ENCODE results near the gene SLC26A1. TPM values are rescaled to one million over a fixed set of nuclear protein-coding genes. Genes with fewer than 3 reads are reported as not detected.

SLC26A1 gene
- total RNA-seq, 1 experiment from 2014 or later = 0.09 TPM

DNA sequence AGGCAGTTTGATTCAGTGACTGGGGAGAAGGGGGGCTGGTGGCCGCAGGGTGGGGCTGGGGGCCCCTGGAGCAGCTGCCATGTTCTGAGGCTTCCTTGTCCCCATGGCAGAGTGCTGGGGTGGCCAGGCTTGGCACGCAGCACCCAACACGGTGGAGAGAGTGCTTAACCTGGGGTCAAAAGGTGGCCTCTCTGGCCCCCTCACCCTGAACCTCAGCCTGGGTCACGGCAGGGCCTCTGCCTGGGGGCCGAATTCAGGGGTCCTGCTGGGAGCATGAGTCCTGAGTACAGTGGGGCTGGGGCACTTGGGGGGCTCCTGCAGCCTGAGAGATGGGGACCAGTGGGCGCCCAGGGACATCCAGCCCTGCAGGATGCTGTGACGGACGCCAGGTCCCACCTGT is 38.1 kb upstream of the SLC26A1 start:
- H2AK5ac ChIP-seq (ENCODE audit: insufficient read length, low read length) = no peak overlapping the region
- no peak overlapping the region for H3K56ac ChIP-seq (ENCODE audit: insufficient read length, low read depth, low read length)
- H3K4me1 ChIP-seq (ENCODE audit: insufficient read depth, low read length) = no peaks in the 10 kb centered on the region
- H3K23me2 ChIP-seq (ENCODE audit: insufficient read length, low read depth, low read length, poor library complexity, severe bottlenecking) = no peaks in the 10 kb centered on the region
- no peak overlapping the region for H2BK5ac ChIP-seq (ENCODE audit: insufficient read length, low read length)
- Mint-ChIP-seq H3K4me1 (no peaks in the 10 kb centered on the region), H3K27me3 (ENCODE audit: low read depth) (no peaks in the 10 kb centered on the region), H3K36me3 (ENCODE audit: insufficient read depth in 1 of 3, low read depth in 3 of 3) (no peaks in the 10 kb centered on the region), H3K27ac (no peak overlapping the region), H3K9me3 (no peaks in the 10 kb centered on the region), H3K4me3 (no peak overlapping the region)
- no peaks in the 10 kb centered on the region for H3K27me3 ChIP-seq (ENCODE audit: insufficient read depth, low read length)
- H4K5ac ChIP-seq (ENCODE audit: insufficient read length, low read depth, low read length) = no peak overlapping the region
- no peak overlapping the region for H2BK12ac ChIP-seq (ENCODE audit: insufficient read length, low read depth, low read length)
- H3K9ac ChIP-seq (ENCODE audit: extremely low read depth, insufficient read length, low read length) = no peak overlapping the region
- no peak overlapping the region for H3K4ac ChIP-seq (ENCODE audit: low read depth, low read length)
- H3K79me2 ChIP-seq (ENCODE audit: insufficient read depth, low read length) = no peaks in the 10 kb centered on the region
- DNase-seq = no peak
- H3K79me1 ChIP-seq (ENCODE audit: insufficient read depth, low read depth, low read length, poor library complexity, severe bottlenecking) = no peaks in the 10 kb centered on the region
- TF ChIP-seq, protein P1, sequence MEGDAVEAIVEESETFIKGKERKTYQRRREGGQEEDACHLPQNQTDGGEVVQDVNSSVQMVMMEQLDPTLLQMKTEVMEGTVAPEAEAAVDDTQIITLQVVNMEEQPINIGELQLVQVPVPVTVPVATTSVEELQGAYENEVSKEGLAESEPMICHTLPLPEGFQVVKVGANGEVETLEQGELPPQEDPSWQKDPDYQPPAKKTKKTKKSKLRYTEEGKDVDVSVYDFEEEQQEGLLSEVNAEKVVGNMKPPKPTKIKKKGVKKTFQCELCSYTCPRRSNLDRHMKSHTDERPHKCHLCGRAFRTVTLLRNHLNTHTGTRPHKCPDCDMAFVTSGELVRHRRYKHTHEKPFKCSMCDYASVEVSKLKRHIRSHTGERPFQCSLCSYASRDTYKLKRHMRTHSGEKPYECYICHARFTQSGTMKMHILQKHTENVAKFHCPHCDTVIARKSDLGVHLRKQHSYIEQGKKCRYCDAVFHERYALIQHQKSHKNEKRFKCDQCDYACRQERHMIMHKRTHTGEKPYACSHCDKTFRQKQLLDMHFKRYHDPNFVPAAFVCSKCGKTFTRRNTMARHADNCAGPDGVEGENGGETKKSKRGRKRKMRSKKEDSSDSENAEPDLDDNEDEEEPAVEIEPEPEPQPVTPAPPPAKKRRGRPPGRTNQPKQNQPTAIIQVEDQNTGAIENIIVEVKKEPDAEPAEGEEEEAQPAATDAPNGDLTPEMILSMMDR (conservative IDR thresholded peaks at IDR 0.05) = no peak
- no peak overlapping the region for H2BK120ac ChIP-seq (ENCODE audit: low read depth, low read length, poor library complexity, severe bottlenecking)
- no CpG with 5 or more reads among the region's 8 CpGs for WGBS (ENCODE audit: extremely low coverage, insufficient read length, low lambda C conversion rate)
- no peak overlapping the region for H4K91ac ChIP-seq (ENCODE audit: insufficient read length, low read depth, low read length)
- no peak overlapping the region for H2BK20ac ChIP-seq (ENCODE audit: low read depth, low read length, poor library complexity, severe bottlenecking)
- H3K27ac ChIP-seq (ENCODE audit: insufficient read length, low read depth, low read length) = no peak overlapping the region
- no peak overlapping the region for H3K23ac ChIP-seq (ENCODE audit: insufficient read length, low read depth, low read length)
- H2AFZ ChIP-seq (ENCODE audit: low read length) = no peak overlapping the region
- H4K20me1 ChIP-seq (ENCODE audit: control insufficient read depth, insufficient read depth, insufficient read length) = no peaks in the 10 kb centered on the region
- H4K8ac ChIP-seq (replicated peaks; ENCODE audit: insufficient read length, low read depth, low read length) = no peak overlapping the region
- H3T11ph ChIP-seq (ENCODE audit: low read length) = no peak overlapping the region
- H3K4me2 ChIP-seq (ENCODE audit: insufficient read depth, insufficient read length, low read length) = no peak overlapping the region
- H3K14ac ChIP-seq (ENCODE audit: insufficient read depth, low read length) = no peak overlapping the region
- no peak overlapping the region for H3K18ac ChIP-seq (ENCODE audit: insufficient read length, low read depth, low read length)
- H2BK15ac ChIP-seq (ENCODE audit: low read depth, low read length) = no peak overlapping the region
- no peaks in the 10 kb centered on the region for H3K9me3 ChIP-seq (ENCODE audit: control insufficient read depth, low read depth, low read length)

Data from H9 (cell line).